K562 (cell line): ENCODE results near the gene DPPA2. TPM values are rescaled to one million over a fixed set of nuclear protein-coding genes. Genes with fewer than 3 reads are reported as not detected.

ENCODE experiments used
- ATAC-seq: fragments of 200-7000 bp; cut with Tn5 transposase; 3 replicates; pipeline ENCODE4 v1.9.1; 2020; ENCODE audit warnings: moderate library complexity
- BruUV-seq: library from RNA; stranded (reverse); fragments of 400-500 nt; replicated peaks from 2 replicates; lab custom pipeline; 2021; lab: Mats Ljungman, UMichigan
- CTCF ChIA-PET: fragments of 300-600 bp; formaldehyde crosslinking; extraction: SDS; loops from one replicate; lab custom pipeline; 2021; ENCODE audit warnings: low intra/inter-chr PET ratio; lab: Yijun Ruan, JAX
- POLR2A ChIA-PET: fragments of 300-600, 350-650 bp; sonication (Branson Sonifier 250); formaldehyde crosslinking; extraction: SDS; loops from one replicate; lab custom pipeline; 2021; ENCODE audit warnings: antibody characterized with exemption, inconsistent platforms; lab: Yijun Ruan, JAX
- DNase-seq, 4 experiments: peaks; one replicate each; pipeline versions ENCODE4 v3.0.0 to v3.0.0-alpha.2; 2011 to 2018; ENCODE audit warnings: low spot score in 3 of 4, mixed read lengths in 3 of 4; ENCODE audit errors: extremely low read depth in 1 of 4
- FAIRE-seq: peaks from 2 replicates; lab custom pipeline; 2011; peaks lifted over from hg19 to GRCh38; lab: Jason Lieb, UNC
- H2AFZ ChIP-seq: 2 replicates; pipeline ENCODE4 v1.6.0; 2011; ENCODE audit warnings: low read depth, low read length, control low read depth, inconsistent platforms
- H3K27ac ChIP-seq: fragments of 200-600 bp; 3 replicates; pipeline ENCODE4 v1.8.0; 2011; ENCODE audit warnings: low read depth, mild to moderate bottlenecking, control low read depth, inconsistent platforms, low read length, moderate library complexity, mixed read lengths; ENCODE audit errors: extremely low read depth
- H3K27me3 ChIP-seq, 2 experiments: fragments of 300-600 bp in 1 of 2; 2 replicates in 1 of 2; 3 replicates in 1 of 2; pipeline versions ENCODE4 v1.6.0 to v1.8.0; 2011; ENCODE audit warnings: inconsistent platforms in 2 of 2, low read length in 2 of 2, mild to moderate bottlenecking in 1 of 2, mixed read lengths in 1 of 2, moderate library complexity in 1 of 2; ENCODE audit not compliant: control insufficient read depth in 2 of 2, insufficient read depth in 2 of 2
- H3K36me3 ChIP-seq: fragments of 300-600 bp; 3 replicates; pipeline ENCODE4 v1.8.0; 2011; ENCODE audit warnings: mild to moderate bottlenecking, low read length, inconsistent platforms; ENCODE audit not compliant: control insufficient read depth, insufficient read depth
- H3K4me1 ChIP-seq, 2 experiments: fragments of 200-600 bp in 1 of 2; replicated peaks in 1 of 2; 2 replicates in 1 of 2; 3 replicates in 1 of 2; pipeline versions ENCODE4 v1.5.1 to v1.8.0; 2011; ENCODE audit warnings: inconsistent platforms in 2 of 2, low read length in 2 of 2, mild to moderate bottlenecking in 1 of 2, mixed read lengths in 1 of 2, moderate library complexity in 1 of 2; ENCODE audit not compliant: control insufficient read depth in 2 of 2, insufficient read depth in 2 of 2
- H3K4me2 ChIP-seq: 2 replicates; pipeline ENCODE4 v1.6.1; 2011; ENCODE audit warnings: low read length, control low read depth, inconsistent platforms, mixed read lengths; ENCODE audit not compliant: insufficient read depth
- H3K4me3 ChIP-seq: fragments of 200-600 bp; sonication (generic), shearing (Covaris generic); 2 replicates; pipeline ENCODE4 v1.5.1; 2016; ENCODE audit warnings: control low read depth, inconsistent platforms
- H3K79me2 ChIP-seq: fragments of 200-600 bp; 3 replicates; pipeline ENCODE4 v1.8.0; 2011; ENCODE audit warnings: low read length, inconsistent platforms; ENCODE audit not compliant: control insufficient read depth, insufficient read depth
- H3K9ac ChIP-seq, 2 experiments: 2 replicates each; pipeline versions ENCODE4 v1.6.0 to v1.6.1; 2011; ENCODE audit warnings: low read depth in 2 of 2, low read length in 2 of 2, control low read depth in 1 of 2, inconsistent platforms in 1 of 2, mild to moderate bottlenecking in 1 of 2, mixed read lengths in 1 of 2; ENCODE audit not compliant: insufficient read depth in 1 of 2
- H3K9me1 ChIP-seq: one replicate; pipeline ENCODE4 v1.6.0; 2011; ENCODE audit warnings: inconsistent platforms, mild to moderate bottlenecking, low read length, moderate library complexity; ENCODE audit not compliant: control insufficient read depth, insufficient read depth
- H3K9me3 ChIP-seq: replicated peaks from 2 replicates; pipeline ENCODE4 v1.5.1; 2011; ENCODE audit warnings: low read depth, low read length, inconsistent platforms; ENCODE audit not compliant: control insufficient read depth, insufficient read depth
- H4K20me1 ChIP-seq: replicated peaks from 2 replicates; pipeline ENCODE4 v1.6.1; 2011; ENCODE audit warnings: low read length, inconsistent platforms, mixed read lengths; ENCODE audit not compliant: control insufficient read depth, insufficient read depth
- CBFA2T2 ChIP-seq: fragments of 450-650 bp; conservative IDR thresholded peaks from 2 replicates; pipeline ENCODE4 v1.6.1; 2017; ENCODE audit warnings: mild to moderate bottlenecking
- CEBPB ChIP-seq: fragments of 450-650 bp; IDR thresholded peaks from 2 replicates; pipeline ENCODE4 v1.6.1; 2016; ENCODE audit warnings: missing genetic modification characterization, missing compliant biosample characterization
- ESRRB ChIP-seq: fragments of 250-450 bp; sonication (Bioruptor Pico); IDR thresholded peaks from 2 replicates; pipeline ENCODE4 v1.5.0; 2020; ENCODE audit warnings: mild to moderate bottlenecking, moderate library complexity, borderline replicate concordance
- HDAC3 ChIP-seq: fragments of 450-650 bp; IDR thresholded peaks from 2 replicates; pipeline ENCODE4 v1.6.1; 2018; ENCODE audit warnings: borderline replicate concordance, mild to moderate bottlenecking, moderate library complexity; ENCODE audit not compliant: partially characterized antibody
- HMGXB4 ChIP-seq: sonication (generic); formaldehyde crosslinking; IDR thresholded peaks from 2 replicates; pipeline ENCODE4 v1.8.1; 2023; ENCODE audit warnings: mild to moderate bottlenecking, missing genetic modification reagents
- HNRNPH1 ChIP-seq: fragments of 200-400 bp; formaldehyde crosslinking; optimal IDR thresholded peaks from 2 replicates; pipeline ENCODE3; 2017; ENCODE audit warnings: low read depth, mild to moderate bottlenecking, low read length, moderate library complexity
- MBD2 ChIP-seq: sonication (generic); IDR thresholded peaks from 2 replicates; pipeline ENCODE4 v1.6.1; 2016; ENCODE audit warnings: low read depth, borderline replicate concordance
- NR4A1 ChIP-seq, 2 experiments: fragments of 250-450 bp in 1 of 2; fragments of 450-650 bp in 1 of 2; sonication (Bioruptor Pico) in 1 of 2; IDR thresholded peaks; 2 replicates each; pipeline versions ENCODE4 v1.4.0 to v1.6.1; 2016 to 2020; ENCODE audit warnings: mild to moderate bottlenecking in 2 of 2, missing compliant biosample characterization in 1 of 2, missing genetic modification characterization in 1 of 2, moderate library complexity in 1 of 2
- SMAD1 ChIP-seq: fragments of 150-350 bp; IDR thresholded peaks from 2 replicates; pipeline ENCODE4 v1.6.1; 2014; ENCODE audit warnings: low read length, low read depth; ENCODE audit not compliant: partially characterized antibody
- SUPT5H ChIP-seq: fragments of 450-650 bp; IDR thresholded peaks from 2 replicates; pipeline ENCODE4 v1.6.1; 2016
- TBL1XR1 ChIP-seq, 2 experiments: IDR thresholded peaks; 2 replicates each; pipeline ENCODE4 v1.6.1; 2012; ENCODE audit warnings: improper control_type of control experiment in 2 of 2, low read length in 2 of 2, mild to moderate bottlenecking in 1 of 2
- THRB ChIP-seq: fragments of 450-650 bp; formaldehyde crosslinking; conservative IDR thresholded peaks from 2 replicates; pipeline ENCODE4 v1.4.0; 2022; ENCODE audit warnings: mild to moderate bottlenecking, missing genetic modification characterization
- U2AF2 ChIP-seq: fragments of 200-400 bp; formaldehyde crosslinking; optimal IDR thresholded peaks from 2 replicates; pipeline ENCODE3; 2017; ENCODE audit warnings: low read depth, mild to moderate bottlenecking, low read length
- ZNF347 ChIP-seq: fragments of 450-650 bp; formaldehyde crosslinking; IDR thresholded peaks from 2 replicates; pipeline ENCODE4 v1.4.0; 2020; ENCODE audit warnings: low read depth, mild to moderate bottlenecking, moderate library complexity
- ZNF586 ChIP-seq: fragments of 450-650 bp; formaldehyde crosslinking; conservative IDR thresholded peaks from 2 replicates; pipeline ENCODE4 v1.4.0; 2020; ENCODE audit warnings: mild to moderate bottlenecking, moderate library complexity
- WGBS: fragments of 100-300 bp; shearing (Covaris generic); methylation state at CpG from one replicate; pipeline ENCODE4 v1.1.6; 2016; ENCODE audit warnings: low coverage, mixed read lengths; ENCODE audit not compliant: insufficient coverage; ENCODE audit errors: missing lambda C conversion rate; 5-methylcytosine and 5-hydroxymethylcytosine counted together
- in situ Hi-C: fragments of 300-500 bp; cut with MboI; formaldehyde crosslinking; loops from 4 replicates; pipeline ENCODE4 v1.15.0; 2018; ENCODE audit warnings: inconsistent platforms, mixed read lengths
- intact Hi-C: fragments of 100-400 bp; cut with micrococcal nuclease; formaldehyde crosslinking; loops from 2 replicates; pipeline ENCODE4 v1.14.2; 2022
- polyA plus RNA-seq, 8 experiments: library from polyadenylated mRNA; depleted of rRNA in 4 of 8; stranded (reverse) in 5 of 8; unstranded in 3 of 8; fragments of >200 nt; fragmentation: Nextera tagmentation in 2 of 8; fragmentation: Illumina TruSeq in 1 of 8; extraction: Ambion mirVana in 2 of 8; extraction: Trizol in 1 of 8; gene quantifications; 2 replicates each; pipeline versions ENCODE4 v1.2.1 to v1.2.3, GENCODE V29; 2011 to 2014; ENCODE audit warnings: inconsistent platforms in 1 of 8, missing spikeins in 1 of 8
- total RNA-seq, 7 experiments: library from RNA; depleted of rRNA in 6 of 7; stranded (reverse); fragments of >200 nt in 6 of 7; fragmentation: Illumina TruSeq in 2 of 7; extraction: Trizol in 2 of 7; gene quantifications; 2 replicates each; pipeline versions ENCODE4 v1.2.1 to v1.2.3, GENCODE V29; 2011 to 2021; ENCODE audit warnings: low replicate concordance in 1 of 7

DPPA2 gene
- total and polyA plus RNA-seq, 9 of the 15 experiments (the other 6 are each of a cell fraction or from before 2014, with no cell fraction given): 0.04 TPM; not detected in 8

- Histone ChIP-seq H3K4me1 (no peaks in the 10 kb centered on the region), H3K4me2 (no peak overlapping the region), H3K27ac (no peak overlapping the region), H4K20me1 (no peaks in the 10 kb centered on the region), H2AFZ (no peak overlapping the region), H3K27me3 (no peaks in the 10 kb centered on the region), H3K9me3 (no peaks in the 10 kb centered on the region), H3K4me3 (no peak overlapping the region), H3K36me3 (no peaks in the 10 kb centered on the region), H3K79me2 (no peaks in the 10 kb centered on the region), H3K9ac (no peak overlapping the region), H3K9me1 (no peaks in the 10 kb centered on the region)
- DNase-seq: no peak
- in situ Hi-C loops: no loop called here
- TF ChIP-seq HNRNPH1 (no peak), MBD2 (no peak), NR4A1 (CRISPR knock-in tag; IDR thresholded peaks at IDR 0.05) (no peak), NR4A1 (tag; IDR thresholded peaks at IDR 0.05) (no peak), TBL1XR1 (IDR thresholded peaks at IDR 0.05; ENCODE audit: low read length in 2 of 2) (no peak)
- no peak for ATAC-seq
- POLR2A ChIA-PET: no interaction called here
- CTCF ChIA-PET: no interaction called here
- 0% methylated on average over 2 of the region's 2 CpGs for WGBS
- BruUV-seq: no TSS peak
- intact Hi-C loops: no loop called here
- FAIRE-seq: no peak
Observed at GRCh38 chr3:109265295-109265694, 51.0 kb downstream of the DPPA2 start.

- H4K20me1 ChIP-seq: no peaks in the 10 kb centered on the region
- H3K4me1 ChIP-seq: no peaks in the 10 kb centered on the region
- in situ Hi-C loops: no loop called here
- intact Hi-C loops: no loop called here
- no peaks in the 10 kb centered on the region for H3K79me2 ChIP-seq
- CTCF ChIA-PET: no interaction called here
- H3K27me3 ChIP-seq: no peaks in the 10 kb centered on the region
- no peak overlapping the region for H3K27ac ChIP-seq
- no peak for ATAC-seq
- no peaks in the 10 kb centered on the region for H3K9me1 ChIP-seq
- 0% methylated on average over 2 of the region's 2 CpGs for WGBS
- H2AFZ ChIP-seq: no peak overlapping the region
- POLR2A ChIA-PET: no interaction called here
- H3K36me3 ChIP-seq: no peaks in the 10 kb centered on the region
- no TSS peak for BruUV-seq
- H3K4me3 ChIP-seq: no peak overlapping the region
- no peak for FAIRE-seq
- no peak overlapping the region for H3K4me2 ChIP-seq
- no peaks in the 10 kb centered on the region for H3K9me3 ChIP-seq
- DNase-seq: no peak
- H3K9ac ChIP-seq: no peak overlapping the region
- TF ChIP-seq THRB (CRISPR knock-in tag) (no peak), U2AF2 (no peak), CBFA2T2 (no peak), SUPT5H (no peak), SMAD1 (no peak), CEBPB (tag) (no peak), ZNF586 (CRISPR knock-in tag) (no peak), HDAC3 (no peak), ZNF347 (CRISPR knock-in tag) (no peak), ESRRB (no peak), HMGXB4 (CRISPR knock-in tag) (no peak)
Observed at GRCh38 chr3:109257269-109257668, 59.0 kb downstream of the DPPA2 start.
